IMR-90 (cell line): ENCODE measurements around the gene RGS19. TPM values are rescaled to one million over a fixed set of nuclear protein-coding genes. Genes with fewer than 3 reads are reported as not detected.

ENCODE experiments used
- ELK1 ChIP-seq: fragments of 150-350 bp; IDR thresholded peaks from 2 replicates; pipeline ENCODE4 v1.6.1; 2016; ENCODE audit warnings: low read depth, mild to moderate bottlenecking, low read length, moderate library complexity, borderline replicate concordance
- MAZ ChIP-seq: IDR thresholded peaks from 2 replicates; pipeline ENCODE4 v1.6.1; 2012; ENCODE audit warnings: low read depth, mild to moderate bottlenecking, low read length, improper control_type of control experiment, moderate library complexity, borderline replicate concordance
- USF2 ChIP-seq: fragments of 150-350 bp; IDR thresholded peaks from 2 replicates; pipeline ENCODE4 v1.6.1; 2017; ENCODE audit warnings: mild to moderate bottlenecking, antibody characterized with exemption, low read length, low read depth
- polyA plus RNA-seq, 3 experiments: library from polyadenylated mRNA; depleted of rRNA; stranded (reverse); fragments of >200 nt; gene quantifications; 2 replicates each; pipeline ENCODE4 v1.2.3, GENCODE V29; 2012; ENCODE audit warnings: low replicate concordance in 1 of 3
- total RNA-seq: library from RNA; depleted of rRNA; stranded (reverse); fragments of >200 nt; gene quantifications from 2 replicates; pipeline ENCODE4 v1.2.3, GENCODE V29; 2012

The RGS19 gene
- total and polyA plus RNA-seq, 2 of the 4 experiments (the other 2 are of a cell fraction): 7.7 to 17.5 TPM

- TF ChIP-seq USF2 (no peak), ELK1 (no peak), MAZ (peak; percentile 61; the same call in 1 of the 2 replicates)
Observed at GRCh38 chr20:64038565-64039292, 40.6 kb downstream of the RGS19 start (continued).
